Keratinocyte (primary cell): ENCODE data around the gene PPM1J.

Source experiments
- EZH2 ChIP-seq: IDR thresholded peaks from one replicate; pipeline ENCODE4 v1.6.1; 2012; ENCODE audit warnings: inconsistent platforms, mild to moderate bottlenecking, low read length, moderate library complexity
- TF ChIP-seq, protein P1 (sequence below), 3 experiments: IDR thresholded peaks in 1 of 3; conservative IDR thresholded peaks in 1 of 3; optimal IDR thresholded peaks in 1 of 3; 2 replicates in 2 of 3; 3 replicates in 1 of 3; pipeline versions ENCODE3 to v1.5.1; 2011; ENCODE audit warnings: low read length in 3 of 3, mild to moderate bottlenecking in 3 of 3, moderate library complexity in 2 of 3, control low read depth in 1 of 3, inconsistent platforms in 1 of 3; ENCODE audit not compliant: insufficient read depth in 2 of 3; ENCODE audit errors: extremely low read depth in 1 of 3

DNA sequence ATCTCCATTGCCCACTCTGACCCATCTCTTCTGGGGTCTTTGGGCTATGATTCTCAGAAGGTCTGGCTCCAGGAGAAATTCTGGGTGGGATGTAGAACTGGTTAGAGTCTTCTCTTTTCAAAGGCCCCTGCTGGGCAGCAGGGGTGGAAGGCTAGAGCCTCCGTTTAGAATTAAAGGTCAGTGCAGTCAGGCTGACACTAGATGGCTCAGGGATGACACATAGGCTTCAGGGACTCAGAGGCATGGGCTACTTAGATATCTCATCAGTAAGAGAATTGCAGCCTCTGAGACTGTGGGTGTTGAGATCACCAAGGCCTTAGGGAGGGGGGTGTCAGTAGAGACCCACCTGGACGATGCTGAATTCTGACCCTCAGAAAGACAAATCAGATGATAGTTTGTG is 12.6 kb upstream of the PPM1J start:
- TF ChIP-seq, protein P1, sequence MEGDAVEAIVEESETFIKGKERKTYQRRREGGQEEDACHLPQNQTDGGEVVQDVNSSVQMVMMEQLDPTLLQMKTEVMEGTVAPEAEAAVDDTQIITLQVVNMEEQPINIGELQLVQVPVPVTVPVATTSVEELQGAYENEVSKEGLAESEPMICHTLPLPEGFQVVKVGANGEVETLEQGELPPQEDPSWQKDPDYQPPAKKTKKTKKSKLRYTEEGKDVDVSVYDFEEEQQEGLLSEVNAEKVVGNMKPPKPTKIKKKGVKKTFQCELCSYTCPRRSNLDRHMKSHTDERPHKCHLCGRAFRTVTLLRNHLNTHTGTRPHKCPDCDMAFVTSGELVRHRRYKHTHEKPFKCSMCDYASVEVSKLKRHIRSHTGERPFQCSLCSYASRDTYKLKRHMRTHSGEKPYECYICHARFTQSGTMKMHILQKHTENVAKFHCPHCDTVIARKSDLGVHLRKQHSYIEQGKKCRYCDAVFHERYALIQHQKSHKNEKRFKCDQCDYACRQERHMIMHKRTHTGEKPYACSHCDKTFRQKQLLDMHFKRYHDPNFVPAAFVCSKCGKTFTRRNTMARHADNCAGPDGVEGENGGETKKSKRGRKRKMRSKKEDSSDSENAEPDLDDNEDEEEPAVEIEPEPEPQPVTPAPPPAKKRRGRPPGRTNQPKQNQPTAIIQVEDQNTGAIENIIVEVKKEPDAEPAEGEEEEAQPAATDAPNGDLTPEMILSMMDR (optimal IDR thresholded peaks at IDR 0.05 in 1 of 3, IDR thresholded peaks at IDR 0.05 in 1 of 3, conservative IDR thresholded peaks at IDR 0.05 in 1 of 3; ENCODE audit: extremely low read depth in 1 of 3, insufficient read depth in 2 of 3, low read length in 3 of 3): peak in 1 of 3 experiments; percentile 39
- TF ChIP-seq EZH2: no peak
